ENCODE data around the gene RNF39.
"Not testable (repeated sequence)": the region's sequence is repeated elsewhere in the genome, so short reads cannot be mapped to it uniquely, and the experiment has no call there.

Gene RNF39

DNA sequence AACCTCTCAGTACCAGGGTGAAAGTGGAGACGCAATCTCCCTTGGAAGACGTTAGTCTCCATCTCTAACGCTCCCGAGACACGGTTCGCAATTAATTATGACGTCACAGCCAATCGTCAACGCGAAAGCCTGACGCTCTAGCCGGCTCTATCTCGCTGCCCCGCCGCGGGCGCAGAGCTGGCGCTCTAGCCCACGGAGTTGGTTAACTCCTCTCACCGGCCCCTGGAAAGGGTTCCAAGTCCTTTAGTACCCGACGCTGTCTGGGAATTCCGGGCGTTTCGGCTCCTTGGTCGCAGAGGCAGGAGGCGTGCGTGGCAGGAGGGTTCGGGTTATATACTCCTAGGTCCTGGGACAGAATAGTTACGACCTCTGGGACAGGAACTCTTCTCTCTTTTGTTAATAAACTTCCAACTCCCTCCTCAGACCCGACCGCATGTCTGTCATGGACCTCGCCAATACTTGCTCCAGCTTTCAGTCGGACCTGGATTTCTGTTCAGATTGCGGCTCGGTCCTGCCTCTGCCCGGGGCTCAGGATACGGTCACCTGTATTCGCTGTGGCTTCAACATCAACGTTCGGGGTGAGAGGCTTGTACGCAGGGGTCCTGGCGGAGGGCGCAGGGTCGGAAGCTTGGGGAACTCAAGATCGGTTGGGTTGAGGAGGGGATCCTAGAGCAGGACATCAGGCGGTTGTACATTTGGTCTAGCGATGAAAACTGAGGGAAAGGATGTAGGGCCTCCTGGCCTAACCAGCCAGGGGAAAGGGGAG lies 14.3 kb downstream of the RNF39 start, which contains the start of gene POLR1H:
Gene POLR1H, plus strand, starts transcription at position 174 of the 766 bp plus-strand sequence. Its CDS starts 260 bp downstream, at position 434.
- peak; percentile 88 for DNase-seq

DNA sequence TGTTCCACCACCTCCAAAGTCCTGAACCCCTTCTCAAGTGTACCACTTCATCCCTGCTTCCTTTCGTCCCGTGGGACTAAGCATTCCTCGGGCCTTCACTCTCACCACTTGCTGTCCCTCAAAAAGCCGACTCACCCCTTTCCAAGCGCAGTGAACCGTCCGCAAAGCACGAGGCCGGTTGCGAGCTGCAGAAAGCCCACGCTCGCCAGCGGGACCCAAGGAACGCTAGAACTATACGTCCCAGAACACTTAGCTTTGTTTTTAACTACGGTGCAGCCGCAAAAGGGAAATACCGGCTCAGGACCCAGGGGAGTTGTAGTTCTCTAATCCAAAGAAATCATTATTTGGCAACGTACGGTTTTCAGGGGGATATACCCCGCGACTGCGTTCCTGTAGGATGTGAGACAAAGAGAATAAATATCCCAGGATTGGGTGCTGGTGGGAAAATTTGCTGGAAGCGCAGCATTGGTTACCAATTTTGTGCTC lies 14.9 kb downstream of the RNF39 start:
- DNase-seq: no peak

DNA sequence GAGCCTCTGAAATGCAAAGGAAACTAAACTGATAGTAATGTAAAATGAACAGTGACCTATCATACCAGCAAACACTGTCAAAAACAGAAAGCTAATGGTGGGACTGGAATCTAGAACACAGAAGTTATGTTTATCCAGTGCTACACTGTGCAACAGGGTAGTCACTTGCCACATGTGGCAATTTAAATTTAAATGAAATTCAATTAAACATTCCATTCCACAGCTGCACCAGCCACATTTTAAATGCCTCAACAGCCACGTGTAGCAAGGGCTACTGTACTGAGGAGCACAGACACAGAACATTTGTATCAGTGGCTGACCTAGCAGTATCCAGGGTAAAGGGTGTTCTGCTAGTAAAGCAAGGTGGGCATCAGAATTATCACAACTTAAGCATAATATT lies 20.1 kb downstream of the RNF39 start:
- no peak for DNase-seq

DNA sequence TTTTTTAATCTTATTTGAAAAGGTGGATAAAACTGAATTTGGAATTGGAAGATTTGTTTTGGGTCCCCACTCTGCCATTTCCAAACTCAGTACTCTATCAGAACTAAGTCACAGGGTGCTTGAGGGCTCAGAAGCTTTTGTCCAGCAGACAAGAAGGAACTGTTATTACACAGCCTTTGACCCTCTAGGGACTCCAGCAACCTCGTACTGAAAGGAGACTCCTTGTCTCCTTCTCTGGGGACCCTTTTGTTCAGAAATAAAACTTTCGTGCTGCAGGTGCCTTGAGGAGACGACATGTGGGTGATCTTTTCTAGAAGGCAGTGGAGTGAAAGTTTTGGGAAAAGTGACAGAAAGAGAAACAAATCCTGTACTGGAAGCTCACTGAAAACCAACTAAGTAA lies 21.9 kb downstream of the RNF39 start:
- DNase-seq: no peak

DNA sequence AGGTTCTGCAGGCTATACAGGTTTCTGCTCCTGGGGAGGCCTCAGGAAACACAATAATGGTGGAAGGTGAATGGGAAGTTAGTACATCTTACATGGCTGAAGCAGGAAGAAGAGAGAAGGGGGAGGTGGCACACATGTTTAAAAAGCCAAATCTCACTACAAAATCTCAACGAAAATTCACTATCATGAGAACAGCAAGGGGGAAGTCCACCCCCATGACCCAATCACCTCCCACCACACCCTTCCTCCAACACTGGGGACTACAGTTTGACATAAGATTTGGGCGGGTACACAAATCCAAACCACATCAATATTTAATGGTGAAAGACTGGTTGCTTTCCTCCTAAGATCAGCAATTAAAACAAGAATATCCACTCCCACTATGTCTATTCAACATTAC lies 28.3 kb downstream of the RNF39 start:
- DNase-seq: no peak

DNA sequence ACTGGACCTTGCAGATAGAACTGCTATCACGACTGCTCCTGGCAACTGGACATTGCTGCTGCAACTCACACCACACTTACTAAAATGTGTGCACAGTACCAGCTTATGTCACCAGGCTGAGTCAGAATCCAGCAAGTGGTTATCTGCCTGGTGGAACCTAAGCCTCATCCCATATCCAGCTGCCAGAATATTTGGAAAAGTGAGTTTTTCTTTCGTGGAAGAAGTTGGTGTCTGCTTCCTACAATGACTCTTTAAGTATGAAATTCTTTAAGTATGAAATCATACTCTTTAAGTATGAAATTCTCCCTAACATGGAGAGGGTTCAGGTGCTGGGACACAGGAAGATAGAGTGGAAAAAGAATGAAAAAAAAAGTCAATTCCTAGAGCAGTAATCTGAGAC lies 30.9 kb downstream of the RNF39 start:
- DNase-seq: no peak

DNA sequence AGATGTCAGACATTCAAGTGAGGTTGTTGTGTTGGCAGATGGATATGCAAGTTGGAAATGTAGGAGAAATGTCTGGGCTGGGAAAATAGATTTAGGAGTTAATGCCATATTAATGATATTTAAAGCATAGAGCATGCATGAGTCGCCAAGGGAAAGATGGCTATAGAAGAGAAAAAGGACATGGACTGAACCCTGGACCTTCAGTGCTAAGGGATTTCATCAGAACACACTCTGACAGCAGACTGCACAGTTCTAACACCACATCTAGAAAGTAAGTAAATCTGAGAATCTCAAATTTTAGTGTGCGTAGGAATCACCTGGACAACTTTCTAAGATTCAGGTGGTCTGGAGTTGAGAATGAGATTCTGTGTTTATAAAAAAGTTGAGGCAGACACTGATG lies 31.8 kb downstream of the RNF39 start:
- DNase-seq: no peak

DNA sequence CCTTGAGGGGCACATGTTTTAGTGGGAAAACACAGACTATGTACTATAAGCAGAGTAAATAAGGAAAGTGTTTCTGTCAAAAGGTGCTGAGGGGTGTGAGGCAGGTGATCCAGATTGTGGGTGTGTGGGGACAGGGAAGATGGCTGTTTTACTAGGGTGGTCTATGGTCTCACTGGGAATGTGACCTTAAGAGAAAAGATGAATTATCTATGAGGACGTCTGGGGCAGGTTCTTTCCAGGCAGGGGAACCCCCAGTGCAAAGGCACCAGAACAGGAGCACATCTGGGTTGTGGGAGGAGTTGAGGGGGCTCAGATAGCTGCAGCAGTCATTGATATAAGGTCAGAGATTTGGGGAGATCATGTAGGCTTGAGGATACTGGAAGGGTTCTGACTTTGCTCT lies 32.7 kb downstream of the RNF39 start:
- DNase-seq: no peak

DNA sequence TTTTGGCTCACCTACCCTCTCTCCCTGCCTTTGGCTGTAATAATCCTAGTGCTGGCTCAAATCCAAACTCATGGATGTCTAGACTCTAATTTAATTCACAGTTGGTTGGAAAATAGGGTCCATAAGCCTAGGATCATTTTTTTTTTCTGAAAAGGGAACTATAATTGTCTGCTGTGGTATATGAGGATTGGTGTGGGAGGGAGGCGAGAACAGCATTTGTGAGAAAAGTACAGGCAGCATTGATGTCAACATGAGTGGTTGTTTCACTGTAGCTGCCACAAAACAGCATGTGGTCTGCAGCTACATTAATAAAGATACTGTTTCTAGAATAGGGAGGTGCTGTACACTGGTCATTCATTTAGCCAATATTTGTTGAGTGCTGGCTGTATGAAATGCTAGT lies 33.1 kb downstream of the RNF39 start:
- no peak for DNase-seq

DNA sequence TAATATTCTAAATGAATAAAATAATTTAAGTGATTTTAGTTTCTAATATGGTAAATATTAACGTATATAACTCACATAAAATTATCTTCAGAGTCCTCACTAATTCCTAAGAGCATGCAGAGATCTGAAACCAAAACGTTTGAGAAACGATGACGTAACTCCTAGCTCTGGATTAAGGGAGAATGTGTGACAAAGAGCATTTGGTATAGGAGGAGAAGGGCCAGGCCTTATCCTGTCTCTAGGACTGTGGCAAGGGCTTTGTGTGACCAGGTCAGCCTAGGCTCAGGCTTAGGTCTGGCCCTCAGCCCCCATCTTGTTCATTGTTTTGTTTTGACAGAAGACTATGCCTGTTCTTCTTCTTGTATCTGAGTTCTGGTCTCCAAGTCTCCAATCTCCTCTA lies 33.7 kb downstream of the RNF39 start:
- DNase-seq: no peak

DNA sequence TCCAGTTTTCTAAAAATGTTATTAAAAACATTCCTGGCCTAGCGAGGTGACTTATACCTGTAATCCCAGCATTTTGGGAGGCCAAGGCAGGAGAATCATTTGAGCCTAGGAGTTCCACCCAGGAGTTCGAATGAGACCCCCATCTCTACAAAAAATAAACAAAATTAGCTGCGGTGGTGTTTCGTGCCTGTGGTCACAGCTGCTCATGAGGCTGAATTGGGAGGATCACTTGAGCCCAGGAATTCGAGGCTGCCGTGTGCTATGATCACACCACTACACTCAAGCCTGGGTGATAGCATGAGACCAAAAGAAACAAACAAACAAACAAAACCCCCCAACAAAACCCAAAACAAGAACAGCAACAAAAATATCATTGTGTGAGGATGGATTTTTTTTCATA lies 34.3 kb downstream of the RNF39 start:
- no peak for DNase-seq

DNA sequence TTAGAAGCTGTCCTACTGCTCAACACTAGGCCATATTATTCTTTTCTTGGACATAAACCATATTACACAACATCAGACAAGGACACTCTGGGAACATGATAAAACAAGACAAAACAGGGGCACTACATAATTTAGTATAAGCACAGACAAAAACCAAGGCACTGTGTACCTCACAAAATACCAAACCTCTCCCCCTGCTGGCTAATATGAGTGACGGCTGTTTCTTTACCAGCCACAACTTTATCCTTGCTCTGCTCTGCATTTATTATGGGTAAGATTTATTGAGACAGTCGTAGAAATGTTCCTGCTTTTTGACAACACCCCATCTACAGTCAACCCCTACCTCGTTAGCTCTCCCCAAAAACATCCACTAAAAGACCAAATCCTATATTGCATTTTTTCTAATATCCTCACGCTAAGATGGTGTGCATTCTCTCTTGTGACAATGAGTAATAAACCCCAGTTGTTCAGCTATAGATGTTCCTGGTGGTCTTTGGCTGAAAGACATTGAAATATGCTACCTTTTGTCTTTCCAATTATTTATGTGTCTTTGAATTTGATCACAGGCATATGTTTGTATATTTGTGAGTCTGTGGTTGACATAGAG lies 38.3 kb downstream of the RNF39 start:
- no peak for DNase-seq

DNA sequence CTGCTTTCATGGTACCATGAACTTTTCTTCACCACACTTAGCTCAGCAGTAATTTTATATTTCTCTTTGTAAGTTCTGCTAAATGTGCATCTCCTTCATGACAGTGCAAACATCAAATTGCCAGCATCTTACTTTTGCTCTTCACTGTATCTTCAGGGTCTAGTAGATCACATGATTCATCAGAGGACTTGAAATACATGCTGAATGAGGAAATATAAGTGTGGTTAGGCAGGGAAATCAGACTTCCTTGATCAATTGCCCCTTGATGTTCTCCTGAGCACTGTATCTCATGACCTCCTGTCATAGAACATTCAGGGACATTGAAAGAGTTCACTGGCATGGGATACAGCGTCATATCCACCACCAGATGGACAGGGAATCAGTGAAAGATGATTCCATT lies 39.8 kb downstream of the RNF39 start:
- DNase-seq: no peak

DNA sequence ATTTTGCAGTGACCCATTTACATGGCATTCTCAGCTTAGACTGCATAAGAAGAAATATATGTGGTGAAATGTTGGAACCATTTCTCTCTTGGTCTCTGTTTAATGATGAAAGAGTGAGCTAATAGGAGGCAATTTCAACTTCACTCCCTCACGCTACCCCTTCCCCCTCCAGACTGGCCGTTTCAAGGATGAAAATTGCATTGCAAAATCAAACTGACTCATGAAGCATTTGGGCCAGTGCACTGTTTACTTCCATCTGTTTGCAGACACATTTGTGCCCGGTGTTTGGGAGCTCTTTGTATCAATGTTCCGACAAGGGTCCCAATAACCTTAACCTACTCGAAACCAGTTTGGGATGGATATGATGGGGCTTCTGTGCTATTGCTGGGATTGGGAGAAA lies 42.1 kb downstream of the RNF39 start:
- not testable (repeated sequence) for DNase-seq

DNA sequence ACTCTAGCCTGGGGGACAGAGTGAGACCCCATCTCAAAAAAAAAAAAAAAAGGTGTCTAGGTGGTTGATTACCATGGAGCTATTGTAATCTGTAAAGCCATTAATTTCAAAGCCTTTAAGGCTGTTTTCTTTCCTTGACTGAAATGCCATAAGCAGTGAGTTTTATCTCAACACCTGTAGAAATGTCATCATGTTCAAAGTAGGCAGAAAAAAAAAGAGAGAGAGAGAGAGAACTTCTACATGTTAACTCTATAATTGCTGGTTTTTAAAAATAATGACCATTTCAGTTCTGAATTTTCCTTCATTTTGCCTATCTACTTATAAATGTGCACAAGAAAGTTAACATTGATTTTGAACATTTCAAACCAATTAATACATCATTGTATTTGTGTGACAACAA lies 44.2 kb downstream of the RNF39 start:
- DNase-seq: no peak

DNA sequence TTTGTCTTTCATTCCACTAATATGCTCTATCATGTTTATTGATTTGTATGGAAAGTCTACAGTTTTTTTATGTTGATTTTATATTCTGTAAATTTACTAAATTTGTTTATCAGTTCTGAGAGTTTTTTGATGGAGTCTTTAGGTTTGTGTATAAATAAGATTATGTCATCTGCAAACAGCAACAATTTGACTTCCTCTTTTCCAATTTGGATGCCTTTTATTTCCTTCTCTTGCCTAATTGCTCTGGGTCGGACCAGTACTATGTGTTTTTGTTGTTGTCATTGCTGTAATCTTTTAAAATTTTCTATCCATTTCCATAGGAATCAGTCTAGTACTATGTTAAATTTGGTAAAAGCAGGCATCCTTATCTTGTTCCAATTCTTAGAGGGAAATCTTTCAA lies 46.0 kb downstream of the RNF39 start:
- DNase-seq: no peak

DNA sequence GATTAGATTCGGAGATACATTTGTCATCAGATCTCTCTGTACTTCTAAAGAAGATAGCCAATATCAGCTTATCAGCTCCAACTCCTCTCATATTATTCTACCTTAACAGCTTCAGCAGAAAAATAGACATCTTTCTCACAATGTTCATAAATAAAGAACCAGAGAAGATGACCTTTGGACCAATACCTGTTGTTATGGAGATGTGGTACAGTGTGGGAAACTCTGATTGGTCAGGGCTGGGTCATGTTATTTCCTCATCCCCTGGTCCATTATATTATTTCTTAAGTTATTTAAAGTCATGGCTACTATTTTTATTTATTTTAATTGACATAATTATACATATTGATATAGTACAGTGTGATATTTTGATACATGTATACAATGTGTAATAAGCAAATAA lies 50.4 kb downstream of the RNF39 start:
- no peak for DNase-seq

DNA sequence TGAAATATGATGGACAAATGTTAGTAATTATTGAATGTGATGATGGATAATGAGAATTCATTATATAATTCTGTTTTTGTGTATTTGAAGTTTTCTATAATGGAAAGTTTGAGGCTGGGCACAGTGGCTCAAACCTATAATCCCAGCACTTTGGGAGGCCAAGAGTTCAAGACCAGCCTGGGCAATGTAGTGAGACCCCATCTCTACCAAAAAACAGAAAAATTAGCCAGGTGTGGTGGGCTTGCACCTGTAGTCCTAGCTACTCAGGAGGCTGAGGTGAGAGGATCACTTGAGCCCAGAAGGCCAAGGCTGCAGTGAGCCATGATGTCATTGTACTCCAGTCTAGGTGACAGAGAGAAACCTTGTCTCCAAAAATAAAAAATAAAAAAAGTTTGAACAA lies 52.9 kb downstream of the RNF39 start:
- DNase-seq: not testable (repeated sequence)

DNA sequence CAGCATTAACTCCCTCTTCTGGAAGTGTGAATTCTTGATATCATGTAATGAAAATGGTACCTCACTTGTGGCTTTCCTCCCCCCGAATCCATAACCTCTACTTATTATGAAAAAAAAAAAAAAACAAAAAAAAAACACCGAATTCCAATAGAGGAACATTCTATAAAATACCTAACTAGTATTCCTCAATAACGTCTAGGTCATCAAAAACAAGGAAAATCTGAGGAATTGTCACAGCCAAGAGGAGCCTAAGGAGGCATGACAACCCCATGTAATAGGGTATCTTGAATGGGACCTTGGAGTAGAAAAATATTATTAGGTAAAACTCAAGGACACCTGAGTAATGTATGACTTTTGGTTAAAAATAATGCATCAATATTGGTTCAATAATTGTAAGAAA lies 53.4 kb downstream of the RNF39 start:
- no peak for DNase-seq

DNA sequence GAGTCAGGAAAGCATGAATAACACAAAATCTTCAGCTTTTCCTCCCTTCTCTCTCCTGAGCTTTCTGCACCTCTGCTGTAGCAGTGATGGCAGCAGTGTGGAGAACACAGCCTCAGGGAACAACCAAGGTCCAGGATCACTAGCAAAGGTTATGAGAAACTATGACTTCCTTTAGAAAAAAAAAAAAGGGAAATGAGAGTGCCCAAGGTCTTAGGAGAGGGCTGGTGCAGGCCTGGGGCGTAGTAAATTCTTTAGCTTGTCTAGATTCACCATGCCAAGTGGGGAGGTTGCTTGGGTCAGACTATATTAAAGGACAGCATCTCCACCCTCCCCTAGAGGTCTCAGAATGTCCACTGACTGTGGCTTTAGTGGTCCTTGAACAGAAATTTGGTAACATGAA lies 54.9 kb downstream of the RNF39 start:
- DNase-seq: no peak

All from GDM1 (cell line).